Common myeloid progenitor, CD34-positive (primary cell): ENCODE measurements around the gene POU2F1.

ENCODE experiments used
- CTCF ChIA-PET: fragments of 350-600 bp; sonication (Branson Sonifier 250); formaldehyde crosslinking; loops from one replicate; lab custom pipeline; 2021; ENCODE audit warnings: antibody characterized with exemption; lab: Charles Lee
- POLR2A ChIA-PET: fragments of 350-600 bp; sonication (Branson Sonifier 250); formaldehyde crosslinking; loops from one replicate; lab custom pipeline; 2021; ENCODE audit warnings: antibody characterized with exemption; lab: Charles Lee
- DNase-seq, 3 donors: peaks; one replicate each; pipeline versions ENCODE4 v3.0.0 to v3.0.0-alpha.2; 2013
- H3K27ac ChIP-seq, 2 experiments: 1 replicate in 1 of 2; 2 replicates in 1 of 2; pipeline ENCODE4 v1.7.0; 2013; ENCODE audit warnings: inconsistent platforms in 2 of 2, low read length in 2 of 2, mild to moderate bottlenecking in 2 of 2, low read depth in 1 of 2, moderate library complexity in 1 of 2; ENCODE audit not compliant: severe bottlenecking in 2 of 2, insufficient read depth in 1 of 2, poor library complexity in 1 of 2
- H3K27me3 ChIP-seq, 5 experiments: replicated peaks in 2 of 5; 1 replicate in 3 of 5; 2 replicates in 2 of 5; pipeline versions ENCODE4 v1.6.1 to v1.7.0; 2013; ENCODE audit warnings: low read length in 4 of 5, mild to moderate bottlenecking in 2 of 5, moderate library complexity in 2 of 5, inconsistent platforms in 1 of 5; ENCODE audit not compliant: insufficient read depth in 5 of 5, control insufficient read depth in 4 of 5
- H3K36me3 ChIP-seq, 4 experiments: 1 replicate in 2 of 4; 2 replicates in 2 of 4; pipeline versions ENCODE4 v1.6.1 to v1.7.0; 2013; ENCODE audit warnings: low read length in 3 of 4, control low read depth in 1 of 4, mild to moderate bottlenecking in 1 of 4; ENCODE audit not compliant: control insufficient read depth in 4 of 4, insufficient read depth in 4 of 4
- H3K4me1 ChIP-seq, 4 experiments: 1 replicate in 3 of 4; 2 replicates in 1 of 4; pipeline versions ENCODE4 v1.6.1 to v1.7.1; 2013; ENCODE audit warnings: low read length in 3 of 4, mild to moderate bottlenecking in 3 of 4, control low read depth in 1 of 4, inconsistent platforms in 1 of 4, moderate library complexity in 1 of 4; ENCODE audit not compliant: control insufficient read depth in 4 of 4, insufficient read depth in 4 of 4; ENCODE audit errors: control extremely low read depth in 1 of 4
- H3K4me3 ChIP-seq, 7 experiments: 1 replicate in 4 of 7; 2 replicates in 3 of 7; pipeline versions ENCODE4 v1.5.1 to v1.7.0; 2013; ENCODE audit warnings: mild to moderate bottlenecking in 7 of 7, low read length in 6 of 7, moderate library complexity in 6 of 7, inconsistent platforms in 2 of 7, low read depth in 2 of 7, control low read depth in 1 of 7; ENCODE audit not compliant: insufficient read depth in 4 of 7, control insufficient read depth in 1 of 7; ENCODE audit errors: extremely low read depth in 1 of 7
- H3K9me3 ChIP-seq, 5 experiments: 1 replicate in 4 of 5; 2 replicates in 1 of 5; pipeline versions ENCODE4 v1.6.1 to v1.7.1; 2013; ENCODE audit warnings: low read length in 4 of 5, mild to moderate bottlenecking in 2 of 5, inconsistent platforms in 1 of 5, low read depth in 1 of 5, moderate library complexity in 1 of 5; ENCODE audit not compliant: control insufficient read depth in 4 of 5, insufficient read depth in 2 of 5; ENCODE audit errors: control extremely low read depth in 1 of 5
- WGBS: methylation state at CpG from one replicate; pipeline ENCODE4 v1.1.5; 2013; ENCODE audit not compliant: insufficient coverage; 5-methylcytosine and 5-hydroxymethylcytosine counted together

Gene POU2F1

GRCh38 chr1:167401260-167401873, 180.7 kb downstream of the POU2F1 start:
- Histone ChIP-seq H3K27ac (no peak overlapping the region), H3K4me1 (no peaks in the 10 kb centered on the region), H3K36me3 (peaks cover 17 to 53% (median 29%) of the 10 kb centered on the region in 4 experiments), H3K27me3 (no peaks in the 10 kb centered on the region), H3K4me3 (no peak overlapping the region), H3K9me3 (no peaks in the 10 kb centered on the region)
- ChIA-PET POLR2A (no interaction called here), CTCF (interaction anchor here (0.6 to 2.7 kb wide), 15 partner anchors 11 to 492 kb away, joined by 3 to 33 read pairs (median 6); no protein-coding TSS in a partner anchor)
- 84% methylated on average over 5 of the region's 8 CpGs for WGBS
- peak; percentile 51 to 73 (median 69) for DNase-seq

DNA sequence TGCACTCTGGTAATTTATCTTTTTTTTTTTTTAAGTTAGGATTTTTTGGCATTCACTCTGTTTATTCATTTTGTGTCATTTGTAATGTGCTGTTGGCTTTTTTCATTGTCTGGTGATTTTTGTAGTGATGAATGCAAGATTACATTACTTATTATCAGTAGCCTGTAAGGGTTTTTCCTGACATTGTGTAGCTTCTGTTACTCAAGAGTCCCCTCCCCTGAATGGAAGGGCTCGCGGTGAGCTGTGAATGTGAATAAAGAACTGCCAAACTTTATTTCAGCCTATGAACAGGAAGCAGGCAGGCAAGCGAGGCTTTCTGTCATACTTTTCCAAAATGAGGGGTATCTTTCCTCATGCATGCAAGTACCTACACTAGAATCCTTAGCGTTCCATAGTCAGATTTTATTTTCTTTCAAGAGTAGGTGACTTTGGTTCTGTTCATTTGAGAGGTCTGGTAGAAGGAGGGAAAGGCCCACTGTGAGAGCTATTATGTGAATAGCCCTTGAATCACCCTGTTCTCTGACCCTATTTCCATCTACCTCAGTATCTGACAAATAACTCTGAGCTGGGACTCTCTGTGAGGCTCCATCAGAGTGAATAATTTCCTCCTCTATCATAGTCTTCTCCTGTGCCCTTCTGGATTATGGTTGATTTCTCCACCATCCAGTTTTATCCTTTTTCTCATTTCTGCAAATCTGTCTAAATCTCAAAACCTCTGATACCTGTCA, 183.6 kb downstream of the POU2F1 start:
- ChIA-PET POLR2A (interaction anchor here (0.6 kb wide), 1 partner anchor 126 kb away, joined by 3 read pairs; no protein-coding TSS in a partner anchor), CTCF (interaction anchor here (0.6 to 1.5 kb wide), 5 partner anchors 54 to 144 kb away, joined by 3 to 5 read pairs (median 3); no protein-coding TSS in a partner anchor)
- WGBS, result 90% methylated on average over 4 of the region's 4 CpGs
- no peak for DNase-seq
- H3K27me3 ChIP-seq, result no peaks in the 10 kb centered on the region
- no peaks in the 10 kb centered on the region for H3K9me3 ChIP-seq
- H3K36me3 ChIP-seq, result peaks cover 7 to 36% (median 16%) of the 10 kb centered on the region in 4 experiments
- H3K27ac ChIP-seq, result no peak overlapping the region
- H3K4me1 ChIP-seq, result no peaks in the 10 kb centered on the region
- no peak overlapping the region for H3K4me3 ChIP-seq

- H3K36me3 ChIP-seq, result peaks cover 7 to 32% (median 16%) of the 10 kb centered on the region in 4 experiments
- H3K27ac ChIP-seq, result no peak overlapping the region
- POLR2A ChIA-PET, result no interaction called here
- no peak for DNase-seq
- no peak overlapping the region for H3K4me3 ChIP-seq
- H3K27me3 ChIP-seq, result no peaks in the 10 kb centered on the region
- no peaks in the 10 kb centered on the region for H3K9me3 ChIP-seq
- CTCF ChIA-PET, result interaction anchor here (0.6 to 1.5 kb wide), 4 partner anchors 55 to 135 kb away, joined by 3 to 5 read pairs (median 4); no protein-coding TSS in a partner anchor
- no peaks in the 10 kb centered on the region for H3K4me1 ChIP-seq
- WGBS, result 100% methylated on average over 2 of the region's 3 CpGs
These were observed 184.2 kb downstream of the POU2F1 start for GRCh38 chr1:167404908-167405307.

- ChIA-PET CTCF (interaction anchor here (1.0 to 1.7 kb wide), 5 partner anchors 17 to 141 kb away, joined by 3 to 4 read pairs (median 3); no protein-coding TSS in a partner anchor), POLR2A (no interaction called here)
- H3K4me3 ChIP-seq, result no peak overlapping the region
- DNase-seq, result no peak
- no peaks in the 10 kb centered on the region for H3K9me3 ChIP-seq
- H3K4me1 ChIP-seq, result no peaks in the 10 kb centered on the region
- no peak overlapping the region for H3K27ac ChIP-seq
- no peaks in the 10 kb centered on the region for H3K27me3 ChIP-seq
- 100% methylated on average over 1 of the region's 1 CpG for WGBS
- H3K36me3 ChIP-seq, result peaks cover 7 to 29% (median 17%) of the 10 kb centered on the region in 4 experiments
These were observed 187.7 kb downstream of the POU2F1 start for GRCh38 chr1:167408355-167408754.

GRCh38 chr1:167409183-167409582, 188.5 kb downstream of the POU2F1 start:
- Histone ChIP-seq H3K36me3 (peaks cover 7 to 29% (median 17%) of the 10 kb centered on the region in 4 experiments), H3K9me3 (no peaks in the 10 kb centered on the region), H3K4me3 (no peak overlapping the region), H3K27ac (no peak overlapping the region), H3K4me1 (no peaks in the 10 kb centered on the region), H3K27me3 (no peaks in the 10 kb centered on the region)
- no CpG with 5 or more reads among the region's 1 CpG for WGBS
- DNase-seq, result no peak
- CTCF ChIA-PET, result interaction anchor here (0.6 to 1.7 kb wide), 8 partner anchors 16 to 142 kb away, joined by 3 to 4 read pairs (median 3); no protein-coding TSS in a partner anchor
- POLR2A ChIA-PET, result interaction anchor here (0.6 kb wide), 1 partner anchor 141 kb away, joined by 3 read pairs; no protein-coding TSS in a partner anchor

GRCh38 chr1:167412072-167412471, 191.4 kb downstream of the POU2F1 start:
- CTCF ChIA-PET, result interaction anchor here (0.7 to 3.0 kb wide), 6 partner anchors 10 to 149 kb away, joined by 3 to 14 read pairs (median 3); no protein-coding TSS in a partner anchor
- H3K27ac ChIP-seq, result no peak overlapping the region
- H3K36me3 ChIP-seq, result peaks cover 11 to 33% (median 19%) of the 10 kb centered on the region in 4 experiments
- H3K4me1 ChIP-seq, result no peaks in the 10 kb centered on the region
- H3K9me3 ChIP-seq, result no peaks in the 10 kb centered on the region
- H3K27me3 ChIP-seq, result no peaks in the 10 kb centered on the region
- no peak for DNase-seq
- WGBS, result 100% methylated on average over 1 of the region's 4 CpGs
- POLR2A ChIA-PET, result no interaction called here
- no peak overlapping the region for H3K4me3 ChIP-seq
